ENCODE data around the gene AGPAT3.

The AGPAT3 gene

DNA sequence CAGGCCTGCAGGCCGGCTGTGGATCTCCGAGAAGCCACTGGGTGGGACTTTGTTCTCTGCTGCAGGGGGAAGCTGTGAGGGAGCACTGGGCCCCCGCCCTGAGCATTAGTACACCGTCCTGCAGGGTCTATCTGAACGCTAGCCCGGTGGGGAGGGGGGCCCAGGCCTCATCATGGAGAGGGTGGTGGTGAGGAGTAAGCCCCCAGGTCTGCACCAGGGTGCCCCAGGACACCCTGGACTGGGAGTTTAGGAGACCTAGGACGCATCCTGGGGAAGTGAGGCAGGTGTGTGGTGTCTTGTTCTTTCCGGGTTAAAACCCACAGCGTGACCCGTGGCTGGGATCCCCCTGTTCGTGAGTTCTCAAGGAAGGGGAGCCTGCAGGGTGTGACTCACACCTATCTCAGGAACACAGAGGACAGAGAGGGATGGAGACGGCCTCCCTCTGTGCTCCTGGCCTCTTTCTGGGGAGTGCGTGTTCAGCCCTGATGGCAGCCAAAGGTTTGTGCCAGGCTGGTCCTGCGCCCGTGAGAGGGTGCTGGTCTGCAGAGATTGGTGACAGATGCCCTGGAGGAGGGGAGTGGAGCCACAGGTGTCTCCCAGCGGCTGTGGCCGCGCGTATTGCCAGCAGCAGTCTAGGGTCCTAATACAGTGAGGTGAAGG is 44.8 kb downstream of the AGPAT3 start:
- DNase-seq = no peak

DNA sequence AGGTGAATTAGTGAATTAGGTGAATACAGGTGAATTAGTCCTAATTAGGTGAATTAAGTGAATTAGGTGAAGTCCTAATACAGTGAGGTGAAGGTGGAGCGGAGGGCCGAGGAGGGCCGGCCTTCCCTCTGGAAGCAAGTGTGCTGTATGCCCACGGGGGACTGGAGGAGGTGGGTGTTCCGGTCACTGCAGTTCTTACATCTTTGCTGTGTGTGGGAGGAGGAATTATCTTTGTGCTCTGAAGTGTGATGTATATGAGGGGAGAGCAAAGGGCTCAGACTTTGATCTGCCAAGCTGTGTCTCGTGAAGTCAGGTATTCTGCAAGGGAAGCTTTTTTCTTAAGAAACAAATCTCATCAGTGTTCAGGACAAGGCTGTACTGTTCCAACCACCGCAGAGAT is 45.4 kb downstream of the AGPAT3 start:
- DNase-seq = no peak

DNA sequence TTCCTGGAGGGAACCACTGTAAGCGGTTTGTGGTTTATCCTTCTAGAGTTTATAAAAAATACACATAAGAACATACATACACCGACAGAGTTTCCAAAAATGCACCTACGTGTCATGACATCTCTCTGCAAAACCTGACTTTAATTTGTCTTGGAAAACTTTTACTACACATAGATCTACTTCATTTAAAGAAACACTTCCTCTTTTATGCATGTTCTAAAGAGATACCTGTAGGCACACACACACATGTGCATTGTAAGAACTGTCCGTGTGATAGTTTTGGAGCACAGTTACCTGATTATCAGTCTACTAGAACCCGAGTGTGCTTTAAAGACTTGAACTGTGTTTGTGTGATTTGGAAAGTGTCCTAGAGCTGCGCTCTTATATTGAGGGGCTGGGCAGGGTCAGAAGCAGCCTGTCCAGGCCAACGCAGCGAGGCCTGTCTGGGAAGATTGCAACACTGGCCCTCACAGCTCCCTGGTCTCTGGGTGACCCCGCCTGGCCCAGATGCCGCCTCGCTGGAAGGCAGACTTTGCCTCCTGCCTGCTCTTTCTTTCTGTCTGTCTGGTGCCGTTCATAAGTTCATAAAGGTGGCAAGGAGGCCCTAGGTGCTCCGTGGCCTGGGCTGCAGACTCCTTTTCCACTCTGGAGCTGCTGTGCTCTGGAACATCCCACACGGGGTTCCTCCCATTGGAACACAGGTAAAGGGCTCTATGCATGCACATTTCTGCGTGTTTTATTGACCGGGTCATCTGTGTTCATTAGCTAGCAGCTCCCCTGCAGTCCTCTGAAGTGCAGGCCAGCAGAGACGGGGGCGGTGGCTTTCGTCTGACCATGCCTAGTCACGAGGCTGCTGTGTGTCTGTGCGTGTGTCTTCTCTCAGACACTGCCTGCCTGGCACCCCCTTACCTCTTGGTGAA is 46.3 kb downstream of the AGPAT3 start:
- DNase-seq = no peak

DNA sequence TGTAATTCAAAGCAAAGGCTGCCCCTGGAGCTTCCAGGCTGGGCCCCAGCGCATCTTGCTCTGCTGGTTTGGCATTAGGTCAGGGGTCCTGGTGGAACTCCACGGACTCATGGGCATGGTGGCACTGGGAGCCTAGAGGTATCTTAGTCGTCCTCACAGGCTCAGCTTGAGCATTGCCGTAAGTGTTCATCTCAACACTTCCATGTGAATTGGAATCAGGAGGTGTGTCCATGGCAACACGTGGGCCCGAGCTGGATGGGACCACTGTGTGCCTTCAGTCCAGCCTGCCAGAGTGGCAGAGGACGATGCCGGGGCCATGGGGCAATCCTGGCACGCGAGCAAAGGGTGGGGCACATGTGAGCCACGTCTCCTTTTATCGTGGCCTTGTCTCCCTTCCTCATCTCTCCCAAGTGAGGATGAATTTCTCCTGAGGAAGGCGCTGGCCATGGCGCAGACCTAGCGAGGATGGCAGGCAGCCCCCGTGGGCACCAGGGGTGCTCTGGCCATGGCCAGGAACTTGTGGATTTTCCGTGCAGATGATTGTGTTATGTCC is 47.0 kb downstream of the AGPAT3 start:
- DNase-seq = no peak

DNA sequence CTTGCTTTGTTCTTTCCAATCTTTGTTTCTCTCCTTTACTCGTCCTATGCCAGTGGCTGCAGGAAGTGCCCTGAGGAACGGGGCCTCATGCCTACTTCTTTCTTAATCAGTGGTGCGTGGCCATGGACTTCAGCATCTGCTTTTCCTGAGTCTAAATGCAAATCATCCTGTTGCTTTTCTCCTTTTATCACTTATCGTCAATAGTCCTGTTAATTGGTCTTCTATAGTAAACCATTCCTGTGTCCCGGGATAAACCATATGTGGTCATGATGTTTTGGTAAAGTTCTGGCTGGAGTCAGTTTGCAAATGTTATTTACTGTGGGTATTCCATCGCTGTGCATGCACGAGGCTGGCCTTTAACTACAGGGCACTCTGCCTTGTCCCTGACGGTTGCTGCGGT is 47.5 kb downstream of the AGPAT3 start:
- no peak for DNase-seq

DNA sequence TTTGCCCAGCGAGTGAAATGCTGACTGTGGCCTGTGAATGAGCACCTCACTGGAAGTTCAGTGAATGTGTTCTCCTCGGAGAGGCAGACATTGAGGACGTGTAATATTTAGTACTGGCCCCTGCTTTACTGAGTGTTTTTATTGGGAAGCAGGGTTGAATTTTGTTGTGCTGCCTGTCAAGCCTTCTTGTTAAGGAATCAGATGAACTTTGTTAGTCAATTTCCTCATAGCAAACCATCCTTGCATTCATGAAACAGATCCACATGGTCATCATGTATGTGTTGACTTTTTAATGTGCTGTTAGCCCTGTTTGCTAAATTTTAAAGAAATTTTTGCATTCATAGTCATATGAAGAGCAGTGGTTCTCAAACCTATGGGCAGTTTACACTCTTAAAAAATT is 47.9 kb downstream of the AGPAT3 start:
- DNase-seq = no peak

DNA sequence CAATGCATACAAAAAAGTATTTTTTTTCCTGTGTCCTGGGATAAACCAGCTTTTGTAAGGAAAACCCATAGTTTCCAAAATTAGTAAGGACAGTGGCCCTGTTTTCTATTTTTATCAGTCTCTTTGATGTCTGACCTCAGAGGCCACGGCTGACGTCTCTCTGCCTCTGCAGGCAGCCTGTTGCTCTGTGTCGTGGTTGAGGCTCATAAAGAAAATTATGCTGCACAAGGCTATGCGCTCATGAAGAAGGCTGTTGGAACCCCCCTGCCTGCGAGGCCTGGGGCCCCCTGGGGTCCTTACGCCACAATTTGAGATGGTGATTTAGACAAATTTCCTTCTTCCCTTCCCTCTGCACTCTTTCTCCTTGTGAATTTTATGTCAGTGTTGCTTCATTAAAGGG is 48.9 kb downstream of the AGPAT3 start:
- DNase-seq = no peak

DNA sequence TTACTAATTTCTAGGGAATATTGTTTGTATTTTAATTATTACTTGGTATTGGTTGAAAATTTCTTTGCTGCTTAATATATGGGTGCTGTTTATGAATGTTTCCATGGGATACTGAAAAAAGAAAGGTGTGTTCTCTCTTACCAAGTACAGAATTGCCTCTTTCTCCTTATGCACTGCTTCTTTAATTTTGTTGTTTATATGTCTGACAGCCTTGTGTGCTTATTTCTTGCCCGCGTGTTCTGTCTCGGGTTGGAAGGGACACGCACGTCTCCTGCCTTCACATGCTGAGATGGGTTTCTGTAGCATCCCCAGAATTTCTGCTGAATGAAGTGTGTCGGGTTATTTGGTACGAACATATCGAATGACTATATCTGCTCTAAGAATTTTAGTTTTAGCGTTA is 51.1 kb downstream of the AGPAT3 start:
- DNase-seq = no peak

DNA sequence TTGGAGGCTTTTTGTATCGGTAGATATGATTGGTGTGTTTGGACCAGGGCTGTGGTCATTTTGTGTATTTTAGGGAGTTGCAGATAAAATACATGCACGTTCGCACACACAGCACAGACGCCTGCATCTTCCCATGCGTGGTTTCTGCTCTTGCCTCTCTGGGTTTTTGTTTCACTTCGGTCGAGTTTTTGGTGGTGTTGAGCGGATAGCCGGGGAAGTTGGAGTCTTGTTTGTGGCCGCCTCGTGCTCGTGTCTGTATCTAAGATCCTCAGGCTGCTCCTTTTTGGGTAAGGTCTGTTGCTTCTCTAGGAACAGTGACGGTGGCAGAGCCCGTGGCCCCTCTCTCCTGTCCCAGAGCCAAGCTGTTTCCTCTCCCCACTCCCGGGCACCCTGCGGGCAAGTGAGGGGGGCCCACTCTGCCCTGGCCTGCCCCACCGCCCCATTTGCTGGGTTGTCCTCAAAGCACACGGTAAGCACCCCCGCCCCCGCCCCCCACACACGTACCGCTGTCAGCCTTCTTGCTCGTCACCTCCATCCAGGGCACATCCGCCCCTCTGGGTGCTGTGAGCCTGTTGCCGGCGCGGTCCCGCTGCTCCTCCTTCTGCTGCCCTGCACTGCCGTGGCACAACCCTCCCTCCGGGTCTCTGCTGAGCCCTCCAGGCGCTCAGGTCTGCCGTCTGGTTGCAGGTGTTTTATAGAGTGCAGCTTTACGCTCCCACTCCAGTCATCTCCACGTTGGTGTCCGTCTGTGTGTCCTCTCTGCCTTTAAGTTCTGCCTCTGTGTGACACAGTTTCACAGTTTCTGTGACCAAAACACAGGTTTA is 51.9 kb downstream of the AGPAT3 start:
- DNase-seq = peak; percentile 51 to 63

DNA sequence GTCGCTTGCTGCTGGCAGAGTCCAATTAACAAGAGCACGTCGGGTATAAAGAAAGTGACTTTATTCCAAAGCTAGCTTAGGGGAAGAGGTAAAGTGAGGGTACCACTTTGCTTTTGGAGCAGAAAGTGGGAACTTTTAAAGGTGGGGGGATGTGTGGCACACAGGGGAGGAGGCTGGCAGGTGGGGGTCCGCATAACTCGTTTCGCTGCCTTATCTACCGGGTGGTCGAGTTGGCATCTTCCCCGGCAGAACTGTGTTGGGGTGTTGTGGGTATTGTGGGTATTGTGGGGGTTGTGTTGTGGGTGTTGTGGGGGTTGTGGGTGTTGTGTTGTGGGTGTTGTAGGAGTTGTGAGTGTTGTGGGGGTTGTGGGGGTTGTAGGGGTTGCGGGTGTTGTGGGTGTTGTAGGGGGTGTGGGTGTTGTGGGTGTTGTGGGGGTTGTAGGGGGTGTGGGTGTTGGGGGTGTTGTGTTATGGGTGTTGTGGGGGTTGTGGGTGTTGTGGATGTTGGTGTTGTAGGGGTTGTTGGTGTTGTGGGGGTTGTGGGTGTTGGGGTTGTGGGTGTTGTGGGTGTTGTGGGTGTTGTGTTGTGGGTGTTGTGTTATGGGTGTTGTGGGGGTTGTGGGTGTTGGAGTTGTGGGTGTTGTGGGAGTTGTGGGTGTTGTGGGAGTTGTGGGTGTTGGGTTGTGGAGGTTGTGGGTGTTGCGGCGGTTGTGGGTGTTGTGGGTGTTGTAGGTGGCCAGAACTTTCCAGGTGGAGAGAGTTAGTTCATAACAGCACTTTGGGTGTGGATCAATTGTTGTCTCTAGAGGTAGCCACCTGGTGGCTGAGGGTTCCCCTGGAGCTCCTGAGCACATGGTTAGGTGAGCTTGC is 52.7 kb downstream of the AGPAT3 start:
- DNase-seq = peak; percentile 33 to 36

DNA sequence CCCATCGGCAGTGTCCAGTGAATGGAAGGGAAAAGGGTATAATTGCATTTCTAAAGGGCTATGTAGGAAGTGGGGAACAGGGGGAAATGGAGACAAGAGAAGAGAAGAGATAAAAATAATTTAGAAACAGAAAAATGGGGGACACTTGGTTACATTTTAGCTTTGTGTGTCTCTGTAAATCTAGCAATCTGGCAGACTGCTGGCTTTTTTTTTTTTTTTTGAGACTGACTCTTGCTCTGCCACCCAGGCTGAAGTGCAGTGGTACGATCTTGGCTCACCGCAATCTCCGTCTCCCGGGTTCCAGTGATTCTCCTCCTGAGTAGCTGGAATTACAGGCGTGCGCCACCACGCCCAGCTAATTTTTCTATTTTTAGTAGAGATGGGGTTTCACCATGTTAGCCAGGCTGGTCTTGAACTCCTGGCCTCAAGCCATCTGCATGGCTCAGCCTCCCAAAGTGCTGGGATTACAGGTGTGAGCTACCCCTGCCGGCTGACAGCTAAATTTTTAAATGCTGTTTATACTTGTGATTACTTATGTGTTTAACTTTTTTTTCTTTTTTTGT is 53.4 kb downstream of the AGPAT3 start:
- DNase-seq = no peak

DNA sequence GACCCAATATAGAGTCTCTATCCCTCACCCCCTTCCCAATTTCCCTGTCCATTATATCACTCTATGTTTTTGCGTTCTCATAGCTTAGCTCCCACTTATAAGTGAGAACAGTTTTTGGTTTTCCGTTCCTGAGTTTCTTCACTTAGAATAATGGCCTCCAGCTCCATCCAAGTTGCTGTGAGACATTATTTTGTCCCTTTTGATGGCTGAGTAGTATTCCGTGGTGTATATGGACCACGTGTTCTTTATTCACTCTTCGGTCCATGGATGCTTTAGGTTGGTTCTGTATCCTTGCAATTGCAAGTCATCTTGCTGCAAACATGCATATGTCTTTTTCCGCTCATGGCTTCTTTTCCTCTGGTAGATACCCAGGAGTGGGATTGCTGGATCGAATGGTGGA is 54.3 kb downstream of the AGPAT3 start:
- DNase-seq = no peak

DNA sequence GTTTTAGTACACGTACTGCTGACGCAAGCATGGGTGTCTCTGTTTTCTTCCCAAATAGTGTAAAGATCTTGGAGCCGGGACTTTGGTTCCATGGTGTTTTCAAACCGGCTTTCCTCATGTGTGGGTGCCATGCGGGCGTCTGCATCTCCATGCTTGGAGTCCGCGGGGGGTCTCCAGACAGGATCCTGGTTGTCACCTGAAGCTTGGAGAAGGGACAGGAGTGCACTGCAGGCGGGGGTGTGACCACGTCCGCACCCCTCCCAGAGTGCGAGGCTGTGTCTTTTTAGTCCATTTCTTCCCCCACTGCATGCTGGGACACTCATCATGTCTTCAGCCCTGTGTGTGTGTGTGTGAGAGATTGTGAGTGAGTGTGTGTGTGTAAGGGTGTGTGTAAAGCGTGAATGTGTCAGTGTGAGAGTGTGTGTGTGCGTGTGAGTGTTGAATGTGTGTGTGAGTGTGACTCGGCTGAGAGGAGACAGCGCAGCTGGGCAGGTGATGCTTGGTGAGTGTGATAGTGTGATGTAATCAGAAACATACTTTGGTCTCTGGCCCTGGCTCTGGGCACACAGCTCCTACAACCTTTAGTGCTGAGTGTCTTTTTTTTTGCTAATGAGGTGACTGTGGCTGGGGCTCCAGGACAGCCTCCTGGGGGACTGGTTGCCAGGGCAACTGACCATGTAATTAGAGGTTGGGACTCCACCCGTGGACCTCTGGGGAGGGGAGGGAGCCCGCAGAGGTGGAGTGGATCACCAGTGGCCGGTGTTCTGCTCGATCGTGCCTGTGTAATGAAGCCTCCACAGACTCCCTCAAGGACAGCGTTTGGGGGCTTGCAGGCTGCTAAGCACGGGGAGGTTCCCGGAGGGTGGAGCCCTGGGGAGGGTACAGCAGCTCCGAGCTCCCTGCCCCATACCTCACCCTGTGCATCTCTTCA is 55.1 kb downstream of the AGPAT3 start:
- no peak for DNase-seq

DNA sequence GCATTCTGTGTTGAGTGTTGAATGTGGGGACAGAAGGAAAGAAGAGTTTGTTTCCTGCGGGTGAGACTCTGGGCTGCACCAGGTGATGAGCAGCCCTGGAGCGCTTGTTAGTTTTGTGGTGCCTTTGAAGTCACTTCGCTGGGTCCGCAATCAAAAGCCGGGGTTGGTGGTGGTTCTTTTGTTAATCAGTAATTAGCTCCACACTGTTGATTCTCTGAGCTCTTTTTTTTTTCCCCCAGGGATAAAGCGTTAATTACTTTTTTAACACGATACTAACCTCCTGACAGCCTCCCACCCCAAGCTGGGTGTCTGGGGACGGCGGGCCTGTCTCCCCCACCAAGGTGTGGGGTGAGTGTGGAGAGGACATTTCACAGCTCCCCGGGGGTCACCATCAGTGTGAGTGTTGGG is 56.6 kb downstream of the AGPAT3 start:
- peak; percentile 12 to 26 for DNase-seq

DNA sequence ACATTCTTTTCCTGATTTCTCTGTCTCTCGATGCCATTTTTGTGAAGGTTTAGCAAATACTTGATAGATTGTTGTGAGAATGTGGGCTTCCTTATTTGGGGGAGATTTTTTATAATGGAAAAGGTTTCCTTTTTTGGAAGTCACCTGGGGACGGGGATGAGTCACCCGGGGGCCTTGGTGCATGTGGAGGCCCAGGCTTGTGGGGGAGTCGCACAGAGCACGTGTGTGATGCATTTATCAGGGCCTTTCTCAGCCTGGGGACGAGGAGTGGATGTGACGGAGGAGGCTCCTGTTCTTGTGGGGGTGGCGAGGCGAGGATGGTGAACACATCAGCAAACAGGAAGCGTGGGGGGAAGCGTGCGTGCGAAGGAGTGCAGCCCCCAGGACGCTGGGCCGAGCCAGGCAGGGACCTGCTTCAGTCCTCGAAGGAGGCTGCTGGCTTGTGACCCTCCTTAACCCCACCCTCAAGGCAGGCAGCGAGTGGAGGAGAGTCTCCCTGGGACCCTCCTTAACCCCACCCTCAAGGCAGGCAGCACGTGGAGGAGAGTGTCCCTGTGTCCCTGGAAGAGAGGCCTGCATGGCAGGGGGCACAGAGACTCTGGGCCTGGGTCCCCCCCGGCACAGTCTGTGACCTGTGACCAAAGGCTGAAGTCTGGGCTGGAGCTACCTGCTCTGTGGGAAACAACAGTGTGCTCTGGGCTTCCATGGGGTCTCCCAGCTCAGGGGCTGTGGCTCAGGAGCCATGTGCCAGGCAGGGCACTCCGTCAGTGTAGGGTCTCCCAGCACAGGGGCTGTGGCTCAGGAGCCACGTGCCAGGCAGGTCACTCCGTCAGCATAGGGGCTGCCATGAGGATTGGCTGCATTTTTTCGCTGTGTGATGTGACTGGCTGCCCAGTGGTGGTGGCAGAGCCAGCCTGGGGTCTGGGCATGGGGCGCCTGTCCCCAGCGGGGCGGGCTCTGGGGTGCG is 57.2 kb downstream of the AGPAT3 start:
- DNase-seq = peak; percentile 57 to 64

DNA sequence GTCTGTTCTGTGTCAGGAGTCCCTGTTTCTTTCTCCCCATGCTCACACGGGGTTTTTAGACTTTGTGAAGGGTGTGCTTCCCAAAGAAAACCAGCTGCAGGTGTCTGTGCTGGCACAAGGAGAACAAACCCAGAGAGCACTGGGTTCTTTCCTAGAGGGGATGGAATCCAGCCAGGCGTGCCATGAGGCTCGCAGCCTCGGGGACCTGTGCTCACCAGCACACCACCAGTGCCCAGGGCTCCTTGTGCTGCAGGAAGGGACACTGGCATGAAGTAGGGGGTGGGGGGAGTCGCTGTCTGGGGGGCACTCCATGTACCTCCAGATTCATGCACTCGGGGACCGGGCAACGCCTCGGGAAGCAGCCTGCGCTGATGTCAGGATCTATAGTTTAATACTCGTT is 57.9 kb downstream of the AGPAT3 start:
- no peak for DNase-seq

DNA sequence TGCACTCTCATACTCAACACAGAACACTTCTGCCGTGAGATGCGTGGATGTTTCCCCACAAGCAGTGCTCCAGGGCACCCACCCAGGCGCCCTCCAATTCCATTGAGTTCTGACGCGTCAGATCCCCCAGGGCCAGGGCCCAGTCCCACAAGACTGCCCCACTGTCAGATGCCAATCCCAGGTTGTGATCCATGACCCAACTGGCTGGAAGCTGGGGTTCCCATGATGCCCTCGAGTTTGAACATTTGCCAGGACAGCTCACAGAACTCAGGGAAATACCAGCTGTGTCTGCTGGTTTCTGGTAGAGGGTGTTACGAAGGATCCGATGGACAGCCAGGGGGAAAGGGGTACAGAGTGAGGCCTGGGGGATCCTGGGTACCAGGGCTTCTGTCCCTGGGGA is 58.4 kb downstream of the AGPAT3 start:
- no peak for DNase-seq

DNA sequence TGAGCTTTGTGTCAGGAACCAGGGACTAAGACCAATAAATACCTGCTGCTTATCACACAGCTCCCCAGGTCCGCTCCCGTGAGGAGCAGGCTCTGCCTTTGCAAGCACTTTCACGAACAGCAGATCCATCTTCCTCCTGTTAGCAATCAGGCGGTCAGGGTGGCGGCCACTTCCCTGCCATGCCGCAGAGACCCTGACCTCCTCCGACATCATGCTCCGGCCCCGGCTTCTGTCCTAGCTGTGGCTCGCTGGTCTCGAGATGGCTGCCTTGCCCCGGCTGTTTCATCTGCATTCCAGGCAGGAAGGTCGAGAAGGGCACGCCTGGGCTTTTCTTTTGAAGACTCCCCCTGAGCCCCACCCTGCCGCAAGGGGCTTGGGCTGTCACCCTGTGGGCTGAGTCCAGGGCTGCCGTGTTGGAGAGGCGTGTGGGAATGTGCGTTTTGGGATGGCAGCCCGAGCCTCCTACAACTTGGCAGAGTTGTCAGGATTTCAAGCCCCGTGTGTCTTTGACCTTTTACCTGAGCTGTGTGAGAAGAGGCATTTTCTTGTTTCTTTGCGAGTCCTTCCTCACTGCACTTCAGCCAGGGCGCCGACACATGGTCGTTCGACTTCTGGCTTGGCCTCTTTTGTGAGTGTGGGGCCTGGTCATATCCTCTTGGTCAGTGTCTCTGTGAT is 59.5 kb downstream of the AGPAT3 start:
- DNase-seq = no peak

DNA sequence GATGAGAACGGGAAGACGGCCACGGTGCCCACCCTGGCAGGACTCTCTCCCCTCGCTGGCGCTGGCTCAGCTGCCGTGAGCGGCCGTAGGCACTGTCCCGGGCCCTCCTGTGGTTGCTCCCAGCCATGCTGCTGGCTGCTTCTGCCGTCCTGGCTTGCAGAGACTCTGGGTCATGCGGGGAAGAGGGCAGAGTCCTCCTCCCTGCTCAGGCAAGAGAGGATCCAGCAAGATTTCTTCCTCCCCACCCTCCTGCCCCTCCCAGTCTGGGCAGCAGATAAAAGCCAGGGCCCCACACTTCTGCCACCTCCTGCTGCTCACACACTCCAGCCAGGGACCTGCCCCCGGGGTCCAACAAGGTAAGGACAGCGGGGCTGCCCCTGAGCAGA is 60.1 kb downstream of the AGPAT3 start:
- DNase-seq = no peak
